Measurements from ENCODE around the gene GYS1.
"Not testable (repeated sequence)": the region's sequence is repeated elsewhere in the genome, so short reads cannot be mapped to it uniquely, and the experiment has no call there.

GYS1 gene

DNA sequence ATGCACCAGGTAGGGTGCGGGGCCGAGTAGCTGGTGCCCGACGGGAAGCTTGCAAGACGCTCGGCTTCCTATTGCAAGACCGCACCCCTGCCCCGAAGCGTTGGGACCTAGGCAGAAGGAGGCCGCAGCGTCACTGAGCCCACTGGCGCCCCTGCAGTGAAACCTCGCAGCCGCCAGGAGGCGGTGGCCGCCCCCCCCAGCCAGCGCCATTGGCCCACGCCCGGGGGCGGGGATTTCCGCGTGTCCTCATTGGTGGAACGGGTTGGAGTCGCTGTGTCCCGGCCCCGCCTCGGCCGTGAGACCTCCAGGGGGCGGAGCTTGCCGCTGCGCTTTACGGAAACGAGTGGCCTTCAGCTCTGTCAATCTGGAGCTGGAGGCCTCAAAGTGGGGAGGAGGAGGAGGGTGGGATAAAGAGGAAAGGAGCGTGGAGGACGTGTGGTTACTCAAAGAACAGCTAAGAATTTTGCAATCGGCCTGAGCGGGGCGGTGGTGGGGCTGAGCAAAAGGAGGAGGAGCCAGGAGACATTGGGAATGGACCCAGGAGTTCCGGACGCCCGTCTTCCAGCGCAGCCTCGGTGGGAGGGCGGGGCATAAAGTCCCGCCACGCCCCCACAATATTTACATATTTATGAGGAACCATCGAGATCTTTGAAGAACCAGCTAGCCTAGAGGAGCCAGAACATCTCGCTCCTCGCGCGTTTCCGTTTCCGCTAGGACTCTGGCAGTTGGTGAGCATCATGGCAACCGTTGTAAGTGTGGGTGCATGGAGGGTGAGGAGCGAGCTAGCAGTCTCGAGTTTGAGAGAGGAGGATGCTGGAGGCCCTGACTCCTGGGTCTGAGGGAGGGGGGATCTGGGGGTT, at the start of gene GYS1, which contains the start of gene RUVBL2:
Gene GYS1 (minus strand): TSS at position 135 of the 860 bp plus-strand sequence. CDS start 197 bp downstream, outside the sequence.
Gene RUVBL2 (plus strand): TSS at position 713 of the 860 bp plus-strand sequence. CDS start 25 bp downstream, at position 738.
- DNase-seq (ENCODE audit: low read depth, low spot score): peak; percentile 98
- H3K27ac ChIP-seq: peak within 1 kb of the TSS; percentile 85

DNA sequence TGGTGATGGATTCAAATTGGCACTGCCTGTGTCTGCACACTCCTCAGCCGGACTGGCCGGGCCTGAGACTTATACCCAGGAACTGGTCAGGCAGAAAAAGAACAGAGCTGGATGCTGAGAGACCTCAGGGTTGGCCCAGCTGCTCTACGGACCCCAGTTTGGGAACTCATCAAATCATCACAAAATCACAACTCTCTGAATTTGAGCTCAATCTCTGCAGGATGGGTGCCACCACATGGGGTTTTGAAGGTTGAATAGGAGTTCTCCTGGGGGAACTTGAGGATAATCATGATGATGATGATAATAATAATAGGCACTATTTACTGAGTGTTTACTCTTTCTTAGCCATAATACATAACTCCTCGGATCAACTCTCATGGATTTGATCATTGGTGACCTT, 49.6 kb upstream of the GYS1 start:
- DNase-seq (ENCODE audit: low read depth, low spot score); H3K27ac ChIP-seq: not testable (repeated sequence)

DNA sequence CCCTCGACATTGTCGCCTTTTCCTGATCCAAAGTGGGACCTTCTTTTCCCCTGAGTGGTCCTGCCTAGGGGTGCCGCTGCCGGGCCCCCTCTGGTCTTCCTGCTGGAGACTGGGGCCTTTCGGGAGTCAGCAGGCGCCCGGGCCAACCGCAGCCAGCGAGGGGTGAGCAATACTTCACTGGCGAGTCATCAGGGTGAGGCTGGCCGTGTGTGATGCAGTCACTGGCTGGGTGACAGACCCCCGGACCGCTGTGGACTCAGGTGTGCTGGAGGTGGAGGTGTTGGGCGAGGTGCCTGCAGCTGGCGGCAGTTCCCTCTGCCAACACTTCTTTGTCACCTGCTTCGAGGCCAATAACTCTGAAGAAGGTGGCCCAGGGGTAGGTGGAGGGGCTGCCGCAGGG, 49.1 kb upstream of the GYS1 start:
- no peak overlapping the region for H3K27ac ChIP-seq
- no peak for DNase-seq (ENCODE audit: low read depth, low spot score)

DNA sequence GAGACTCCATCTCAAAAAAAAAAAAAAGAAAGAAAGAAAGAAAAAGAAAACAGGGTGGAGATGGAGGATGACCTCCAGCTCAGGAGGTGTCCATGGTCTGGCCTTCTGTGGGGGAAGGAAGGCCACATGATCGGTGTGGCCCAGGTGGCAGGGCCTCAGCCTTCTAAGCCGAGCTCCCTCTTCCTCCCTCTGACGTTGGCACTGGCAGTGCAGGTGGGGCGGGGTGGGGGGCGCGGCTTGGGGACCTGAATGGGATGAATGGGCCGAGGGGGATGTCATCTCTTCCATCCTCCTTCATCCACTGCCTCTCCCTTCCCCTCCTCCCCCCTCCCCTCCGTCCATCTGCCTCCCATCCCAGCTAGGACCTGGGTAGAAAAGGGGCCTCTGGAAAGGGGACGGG, 46.6 kb upstream of the GYS1 start:
- DNase-seq (ENCODE audit: low read depth, low spot score); H3K27ac ChIP-seq: not testable (repeated sequence)

GRCh38 chr19:49038557-49039276, 45.6 kb upstream of the GYS1 start:
- not testable (repeated sequence) for DNase-seq (ENCODE audit: low read depth, low spot score); H3K27ac ChIP-seq

DNA sequence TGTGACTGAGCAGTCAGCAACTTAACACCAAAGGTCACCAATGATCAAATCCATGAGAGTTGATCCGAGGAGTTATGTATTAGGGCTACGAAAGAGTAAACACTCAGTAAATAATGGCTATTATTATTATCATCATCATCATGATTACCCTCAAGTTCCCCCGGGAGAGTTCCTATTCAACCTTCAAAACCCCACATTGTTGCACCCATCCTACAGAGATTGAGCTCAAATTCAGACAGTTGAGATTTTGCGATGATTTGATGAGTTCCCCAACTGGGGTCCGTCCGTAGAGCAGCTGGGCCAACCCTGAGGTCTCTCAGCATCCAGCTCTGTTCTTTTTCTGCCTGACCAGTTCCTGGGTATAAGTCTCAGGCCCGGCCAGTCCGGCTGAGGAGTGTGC, 45.0 kb upstream of the GYS1 start:
- not testable (repeated sequence) for H3K27ac ChIP-seq; DNase-seq (ENCODE audit: low read depth, low spot score)

- H3K27ac ChIP-seq; DNase-seq (ENCODE audit: low read depth, low spot score): not testable (repeated sequence)
These were observed 43.7 kb upstream of the GYS1 start, which contains the start of gene CGB1 for GRCh38 chr19:49036815-49037214. CGB1 (minus strand) TSS chr19:49036895; CDS start chr19:49036711, 184 bp downstream.

DNA sequence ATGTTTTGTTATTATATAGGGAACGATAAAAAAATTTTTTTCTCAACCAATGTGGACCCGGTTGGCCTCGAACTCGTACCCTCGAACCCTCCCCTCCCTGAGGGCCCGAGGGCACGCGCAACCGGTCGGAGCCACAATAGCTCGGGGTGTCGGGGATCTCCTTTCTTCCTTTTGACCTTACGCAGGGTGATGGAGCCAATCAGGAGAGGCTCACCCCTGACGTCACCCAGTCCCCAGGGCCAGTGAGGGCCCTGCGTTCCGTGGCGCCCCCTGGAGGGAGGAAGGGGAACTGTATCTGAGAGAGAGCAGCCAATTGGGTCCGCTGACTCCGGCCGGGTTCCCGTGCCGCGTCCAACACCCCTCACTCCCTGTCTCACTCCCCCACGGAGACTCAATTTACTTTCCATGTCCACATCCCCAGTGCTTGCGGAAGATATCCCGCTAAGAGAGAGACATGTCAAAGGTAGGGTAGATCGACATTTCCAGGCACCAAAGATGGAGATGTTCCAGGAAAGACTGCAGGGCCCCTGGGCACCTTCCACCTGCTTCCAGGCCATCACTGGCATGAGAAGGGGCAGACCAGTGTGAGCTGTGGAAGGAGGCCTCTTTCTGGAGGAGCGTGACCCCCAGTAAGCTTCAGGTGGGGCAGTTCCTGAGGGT, 38.7 kb upstream of the GYS1 start, which contains the start of gene CGB2:
Gene CGB2 (plus strand): TSS at position 249 of the 660 bp plus-strand sequence. CDS start 206 bp downstream, at position 455.
- not testable (repeated sequence) for H3K27ac ChIP-seq; DNase-seq (ENCODE audit: low read depth, low spot score)

GRCh38 chr19:49030323-49030722, 37.2 kb upstream of the GYS1 start:
- DNase-seq (ENCODE audit: low read depth, low spot score); H3K27ac ChIP-seq: not testable (repeated sequence)

DNA sequence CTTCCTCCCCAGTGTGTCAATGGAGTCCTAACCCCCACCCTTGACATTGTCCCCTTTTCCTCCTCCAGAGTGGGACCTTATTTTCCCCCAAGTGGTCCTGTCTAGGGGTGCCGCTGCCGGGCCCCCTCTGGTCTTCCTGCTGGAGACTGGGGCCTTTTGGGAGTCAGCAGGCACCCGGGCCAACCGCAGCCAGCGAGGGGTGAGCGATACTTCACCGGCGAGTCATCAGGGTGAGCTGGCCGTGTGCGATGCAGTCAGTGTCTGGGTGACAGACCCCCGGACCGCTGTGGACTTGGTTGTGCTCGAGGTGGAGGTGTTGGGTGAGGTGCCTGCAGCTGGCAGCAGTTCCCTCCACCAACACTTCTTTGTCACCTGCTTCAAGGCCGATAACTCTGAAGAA, 36.6 kb upstream of the GYS1 start:
- not testable (repeated sequence) for DNase-seq (ENCODE audit: low read depth, low spot score); H3K27ac ChIP-seq

GRCh38 chr19:49028686-49029085, 35.6 kb upstream of the GYS1 start:
- DNase-seq (ENCODE audit: low read depth, low spot score); H3K27ac ChIP-seq: not testable (repeated sequence)

DNA sequence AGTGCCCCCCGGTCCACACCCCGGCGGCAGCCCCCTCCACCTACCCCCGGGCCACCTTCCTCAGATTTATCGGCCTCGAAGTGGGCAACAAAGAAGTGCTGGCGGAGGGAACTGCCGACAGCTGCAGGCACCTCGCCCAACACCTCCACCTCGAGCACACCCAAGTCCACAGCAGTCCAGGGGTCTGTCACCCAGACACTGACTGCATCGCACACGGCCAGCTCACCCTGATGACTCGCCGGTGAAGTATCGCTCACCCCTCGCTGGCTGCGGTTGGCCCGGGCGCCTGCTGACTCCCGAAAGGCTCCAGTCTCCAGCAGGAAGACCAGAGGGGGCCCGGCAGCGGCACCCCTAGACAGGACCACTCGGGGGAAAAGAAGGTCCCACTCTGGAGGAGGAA, 32.5 kb upstream of the GYS1 start:
- DNase-seq (ENCODE audit: low read depth, low spot score); H3K27ac ChIP-seq: not testable (repeated sequence)

DNA sequence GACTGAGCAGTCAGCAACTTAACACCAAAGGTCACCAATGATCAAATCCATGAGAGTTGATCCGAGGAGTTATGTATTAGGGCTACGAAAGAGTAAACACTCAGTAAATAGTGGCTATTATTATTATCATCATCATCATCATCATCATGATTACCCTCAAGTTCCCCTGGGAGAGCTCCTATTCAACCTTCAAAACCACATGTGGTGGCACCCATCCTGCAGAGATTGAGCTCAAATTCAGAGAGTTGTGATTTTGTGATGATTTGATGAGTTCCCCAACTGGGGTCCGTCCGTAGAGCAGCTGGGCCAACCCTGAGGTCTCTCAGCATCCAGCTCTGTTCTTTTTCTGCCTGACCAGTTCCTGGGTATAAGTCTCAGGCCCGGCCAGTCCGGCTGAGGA, 32.0 kb upstream of the GYS1 start:
- not testable (repeated sequence) for DNase-seq (ENCODE audit: low read depth, low spot score); H3K27ac ChIP-seq

DNA sequence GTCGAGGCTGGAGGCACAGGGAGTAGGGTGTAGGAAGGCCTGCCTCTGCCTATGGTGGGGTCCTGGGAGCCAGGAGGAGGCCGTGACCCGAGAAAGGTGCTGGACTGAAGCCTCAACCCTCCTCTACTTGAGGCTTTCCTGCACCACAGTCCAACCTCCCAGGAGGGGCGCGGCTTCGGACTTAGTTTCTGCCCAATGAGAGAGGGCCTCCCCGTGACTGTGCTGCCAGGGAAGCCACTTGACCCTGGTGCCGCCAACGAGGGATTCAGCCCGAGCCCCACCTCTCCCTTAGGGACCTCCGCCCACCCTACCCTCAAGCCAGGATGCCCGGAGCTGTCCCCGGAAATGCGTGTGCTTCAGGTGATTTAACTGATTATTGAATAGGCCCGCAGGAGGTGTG, 31.1 kb upstream of the GYS1 start, which contains the start of gene CGB3:
Gene CGB3 (minus strand): TSS at position 101 of the 400 bp plus-strand sequence. CDS start 362 bp downstream, outside the sequence.
- not testable (repeated sequence) for DNase-seq (ENCODE audit: low read depth, low spot score); H3K27ac ChIP-seq

GRCh38 chr19:49022116-49022515, 29.0 kb upstream of the GYS1 start:
- H3K27ac ChIP-seq: no peak overlapping the region

GRCh38 chr19:49020931-49021895, 28.1 kb upstream of the GYS1 start:
- DNase-seq (ENCODE audit: low read depth, low spot score): no peak
- H3K27ac ChIP-seq: no peak overlapping the region

More at GRCh38 chr19:49022116-49022515, 29.0 kb upstream of the GYS1 start:
- DNase-seq (ENCODE audit: low read depth, low spot score): no peak

GRCh38 chr19:49020342-49020741, 27.2 kb upstream of the GYS1 start:
- H3K27ac ChIP-seq: no peak overlapping the region
- DNase-seq (ENCODE audit: low read depth, low spot score): no peak

DNA sequence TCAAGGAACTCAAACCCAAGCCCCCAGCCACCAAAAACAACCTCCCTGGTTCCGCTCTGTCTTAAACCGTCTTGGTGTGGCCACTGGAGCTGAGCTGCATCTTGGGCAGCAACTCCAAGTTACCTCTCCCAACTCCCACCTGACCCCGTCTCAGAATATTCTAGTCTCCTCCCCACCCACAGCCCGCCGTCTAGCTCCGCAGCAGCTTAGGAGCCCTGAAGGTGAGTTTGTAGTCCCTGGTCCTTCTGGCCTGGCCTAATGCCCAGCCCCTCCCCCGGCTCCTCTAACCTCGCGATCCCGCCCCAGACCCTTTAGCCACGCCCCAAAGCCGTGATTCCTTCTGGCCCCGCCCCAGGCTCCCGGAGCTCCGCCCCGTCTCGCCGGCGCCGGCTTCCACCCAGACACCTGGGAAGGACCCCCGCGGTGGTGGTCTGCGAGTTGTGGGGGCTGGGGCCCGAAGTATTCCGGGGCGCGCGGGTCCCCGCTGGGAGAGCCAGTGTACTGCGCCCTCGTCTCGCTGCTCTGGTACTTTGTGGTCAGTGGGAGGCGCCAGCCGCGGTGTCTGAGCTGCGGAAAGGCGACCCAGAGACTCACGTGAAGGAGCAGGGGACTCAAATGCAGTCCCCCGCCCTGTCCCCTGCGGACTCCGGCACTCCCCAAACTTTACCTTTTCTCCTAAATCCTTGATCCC, 26.3 kb upstream of the GYS1 start:
- DNase-seq (ENCODE audit: low read depth, low spot score): no peak

More for the DNA sequence above, 26.3 kb upstream of the GYS1 start:
- H3K27ac ChIP-seq: no peak overlapping the region
